Calu3 (cell line): Measurements from ENCODE around the gene NLGN1. TPM values are rescaled to one million over a fixed set of nuclear protein-coding genes. Genes with fewer than 3 reads are reported as not detected.

Experiments used
- BruUV-seq: library from RNA; stranded (reverse); fragments of 400-500 nt; replicated peaks from 2 replicates; lab custom pipeline; 2021; lab: Mats Ljungman, UMichigan
- CTCF ChIA-PET: fragments of 300-600 bp; sonication (Branson Sonifier 250); formaldehyde crosslinking; loops from one replicate; lab custom pipeline; 2022; ENCODE audit warnings: antibody characterized with exemption; lab: Charles Lee
- DNase-seq: peaks from one replicate; pipeline ENCODE4 v3.0.0; 2022
- H3K27ac Mint-ChIP-seq: one replicate; pipeline ENCODE4 v1.8.0; 2022; ENCODE audit warnings: mixed read lengths; ENCODE audit not compliant: unreplicated experiment
- H3K27me3 Mint-ChIP-seq: one replicate; pipeline ENCODE4 v1.8.0; 2022; ENCODE audit warnings: mixed read lengths; ENCODE audit not compliant: unreplicated experiment
- H3K36me3 Mint-ChIP-seq: one replicate; pipeline ENCODE4 v1.8.0; 2022; ENCODE audit warnings: mild to moderate bottlenecking, moderate library complexity, mixed read lengths; ENCODE audit not compliant: insufficient read depth, unreplicated experiment
- H3K4me1 Mint-ChIP-seq: one replicate; pipeline ENCODE4 v1.8.0; 2022; ENCODE audit warnings: mild to moderate bottlenecking, low read depth, mixed read lengths; ENCODE audit not compliant: unreplicated experiment
- H3K4me3 Mint-ChIP-seq: one replicate; pipeline ENCODE4 v1.8.0; 2022; ENCODE audit warnings: mild to moderate bottlenecking, low read depth, moderate library complexity, mixed read lengths; ENCODE audit not compliant: unreplicated experiment
- H3K9me3 Mint-ChIP-seq: one replicate; pipeline ENCODE4 v1.8.0; 2022; ENCODE audit warnings: low read depth, mixed read lengths; ENCODE audit not compliant: unreplicated experiment
- intact Hi-C: fragments of 100-400 bp; cut with micrococcal nuclease; formaldehyde crosslinking; loops from one replicate; pipeline ENCODE4 v1.10.0; 2022; ENCODE audit not compliant: unreplicated experiment
- total RNA-seq: library from RNA; stranded (reverse); gene quantifications from 2 replicates; pipeline ENCODE4 v1.2.3, GENCODE V29; 2022
- TF ChIP-seq, protein P1 (sequence below): fragments of 200-600 bp; IDR thresholded peaks from one replicate; pipeline ENCODE4 v1.8.0; 2022; ENCODE audit warnings: antibody characterized with exemption; ENCODE audit not compliant: unreplicated experiment

Gene NLGN1
- total RNA-seq, 1 experiment from 2014 or later: 2.6 TPM

DNA sequence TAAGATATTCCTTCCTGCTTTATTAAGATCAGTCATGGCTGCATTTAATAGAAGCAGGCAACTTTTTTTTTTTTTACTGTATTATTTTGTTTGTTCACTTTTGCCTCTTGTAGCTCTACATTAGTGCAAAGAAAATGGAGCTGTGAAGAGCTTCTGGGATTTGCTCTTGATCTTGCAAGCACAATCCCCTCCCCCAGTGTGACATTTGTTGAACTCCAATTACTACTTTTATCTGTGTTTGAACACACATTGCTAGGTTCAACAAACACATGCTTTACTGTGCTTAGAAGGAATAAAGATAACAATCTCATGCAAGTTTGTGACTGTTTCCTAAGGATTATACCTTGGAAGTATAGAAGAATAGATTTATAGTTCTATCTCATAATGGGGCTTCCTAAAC is 648.8 kb downstream of the NLGN1 start:
- DNase-seq: no peak
- TF ChIP-seq, protein P1, sequence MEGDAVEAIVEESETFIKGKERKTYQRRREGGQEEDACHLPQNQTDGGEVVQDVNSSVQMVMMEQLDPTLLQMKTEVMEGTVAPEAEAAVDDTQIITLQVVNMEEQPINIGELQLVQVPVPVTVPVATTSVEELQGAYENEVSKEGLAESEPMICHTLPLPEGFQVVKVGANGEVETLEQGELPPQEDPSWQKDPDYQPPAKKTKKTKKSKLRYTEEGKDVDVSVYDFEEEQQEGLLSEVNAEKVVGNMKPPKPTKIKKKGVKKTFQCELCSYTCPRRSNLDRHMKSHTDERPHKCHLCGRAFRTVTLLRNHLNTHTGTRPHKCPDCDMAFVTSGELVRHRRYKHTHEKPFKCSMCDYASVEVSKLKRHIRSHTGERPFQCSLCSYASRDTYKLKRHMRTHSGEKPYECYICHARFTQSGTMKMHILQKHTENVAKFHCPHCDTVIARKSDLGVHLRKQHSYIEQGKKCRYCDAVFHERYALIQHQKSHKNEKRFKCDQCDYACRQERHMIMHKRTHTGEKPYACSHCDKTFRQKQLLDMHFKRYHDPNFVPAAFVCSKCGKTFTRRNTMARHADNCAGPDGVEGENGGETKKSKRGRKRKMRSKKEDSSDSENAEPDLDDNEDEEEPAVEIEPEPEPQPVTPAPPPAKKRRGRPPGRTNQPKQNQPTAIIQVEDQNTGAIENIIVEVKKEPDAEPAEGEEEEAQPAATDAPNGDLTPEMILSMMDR: no peak
- no peak overlapping the region for H3K27ac Mint-ChIP-seq
- no peak overlapping the region for H3K4me3 Mint-ChIP-seq
- intact Hi-C loops: no loop called here
- peaks cover 11% of the 10 kb centered on the region for H3K9me3 Mint-ChIP-seq
- H3K36me3 Mint-ChIP-seq: no peaks in the 10 kb centered on the region
- no peaks in the 10 kb centered on the region for H3K4me1 Mint-ChIP-seq
- BruUV-seq: no TSS peak
- CTCF ChIA-PET: no interaction called here
- H3K27me3 Mint-ChIP-seq: no peaks in the 10 kb centered on the region

DNA sequence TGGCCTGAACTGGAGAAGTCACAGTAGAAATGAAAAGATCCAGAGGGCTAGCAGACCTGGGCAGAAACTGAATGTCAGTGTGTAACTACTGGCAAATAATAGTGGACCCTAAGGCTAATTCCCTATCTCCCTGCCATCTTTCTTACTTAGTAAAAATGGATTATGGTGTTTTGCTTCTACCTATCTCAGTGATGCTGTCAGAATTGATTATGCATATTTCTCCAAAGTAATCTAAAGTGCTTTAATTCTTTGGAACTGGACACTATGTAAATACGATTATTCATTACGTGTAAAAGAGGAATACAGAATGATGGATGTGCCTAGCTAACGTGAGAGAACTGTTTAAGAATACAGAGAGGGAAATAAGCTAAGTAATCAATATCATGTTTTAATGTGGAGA is 651.9 kb downstream of the NLGN1 start:
- Mint-ChIP-seq H3K27me3 (no peaks in the 10 kb centered on the region), H3K36me3 (no peaks in the 10 kb centered on the region), H3K4me1 (no peaks in the 10 kb centered on the region), H3K4me3 (no peak overlapping the region), H3K9me3 (peaks cover 7% of the 10 kb centered on the region), H3K27ac (no peak overlapping the region)
- CTCF ChIA-PET: no interaction called here
- intact Hi-C loops: no loop called here
- no peak for DNase-seq
- BruUV-seq: no TSS peak
- TF ChIP-seq, protein P1: no peak

DNA sequence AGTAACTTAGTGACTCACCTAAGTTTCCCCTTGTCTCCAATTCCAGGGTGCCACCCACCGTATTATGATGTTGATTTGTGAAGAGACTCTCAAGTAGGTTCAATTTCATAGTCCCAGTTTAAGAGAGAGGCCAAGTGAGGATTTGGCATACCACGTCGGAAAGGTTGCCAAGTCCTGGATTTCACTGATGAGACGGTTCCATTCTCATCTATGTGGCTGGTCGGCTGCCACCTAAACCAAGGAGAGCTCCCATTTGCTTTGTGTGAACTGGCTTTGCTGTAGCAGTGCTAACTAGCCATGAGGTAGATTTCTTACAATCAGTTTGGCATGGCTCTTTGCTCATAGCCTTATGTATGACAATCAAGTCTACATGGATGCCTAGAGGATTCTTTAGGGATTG is 653.6 kb downstream of the NLGN1 start:
- no TSS peak for BruUV-seq
- Mint-ChIP-seq H3K4me1 (no peaks in the 10 kb centered on the region), H3K27me3 (no peaks in the 10 kb centered on the region), H3K9me3 (peaks cover 3% of the 10 kb centered on the region), H3K4me3 (no peak overlapping the region), H3K27ac (no peak overlapping the region), H3K36me3 (no peaks in the 10 kb centered on the region)
- TF ChIP-seq, protein P1: no peak
- CTCF ChIA-PET: no interaction called here
- intact Hi-C loops: no loop called here
- no peak for DNase-seq

DNA sequence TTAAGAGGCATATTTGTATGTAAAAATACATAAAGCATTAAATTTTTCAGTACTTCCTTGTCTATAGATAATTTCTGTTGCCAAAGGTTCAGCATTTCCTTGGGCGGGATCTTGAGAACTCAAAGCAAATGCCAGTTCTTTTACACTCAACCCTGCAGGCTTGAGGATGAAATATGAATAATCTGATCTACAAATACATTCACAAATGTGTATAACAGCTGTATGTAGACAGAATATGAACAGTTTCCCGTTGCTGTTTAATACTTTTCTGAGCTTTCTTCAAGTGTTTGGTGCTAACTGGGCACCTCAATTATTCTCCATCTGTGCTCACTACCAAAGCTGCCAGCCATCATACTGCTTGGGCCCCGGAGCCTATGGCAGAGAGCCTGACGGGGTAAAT is 661.3 kb downstream of the NLGN1 start:
- H3K27me3 Mint-ChIP-seq: no peaks in the 10 kb centered on the region
- intact Hi-C loops: no loop called here
- H3K4me1 Mint-ChIP-seq: no peaks in the 10 kb centered on the region
- CTCF ChIA-PET: interaction anchor here (0.6 kb wide), 1 partner anchor 176 kb away, joined by 3 read pairs; no protein-coding TSS in a partner anchor
- no peaks in the 10 kb centered on the region for H3K36me3 Mint-ChIP-seq
- TF ChIP-seq, protein P1: no peak
- H3K9me3 Mint-ChIP-seq: peaks cover 3% of the 10 kb centered on the region
- no TSS peak for BruUV-seq
- DNase-seq: no peak
- no peak overlapping the region for H3K27ac Mint-ChIP-seq
- H3K4me3 Mint-ChIP-seq: no peak overlapping the region
